Body of pancreas (tissue), 4 donors: Measurements from ENCODE around the gene CDC42EP1. TPM values are rescaled to one million over a fixed set of nuclear protein-coding genes. Genes with fewer than 3 reads are reported as not detected.
A peak's percentile ranks its signal among the peaks of the same experiment; 100 is the strongest.

ENCODE experiments used
- ATAC-seq: fragments of 150-250 bp; one replicate; pipeline ENCODE4 v1.9.1; 2016
- DNase-seq, 4 donors: peaks; one replicate each; pipeline ENCODE4 v3.0.0-alpha.2; 2019
- H3K27ac ChIP-seq, 4 donors: fragments of 200-600 bp; sonication (generic); 1 replicate in 3 of 4; 2 replicates in 1 of 4; pipeline versions ENCODE4 v1.5.1 to v1.6.1; 2016 to 2019; ENCODE audit warnings: mild to moderate bottlenecking in 1 of 4, mixed read lengths in 1 of 4, moderate library complexity in 1 of 4
- H3K27me3 ChIP-seq, 2 donors: fragments of 200-600 bp; sonication (generic); one replicate each; pipeline ENCODE4 v1.6.0; 2016; ENCODE audit warnings: mild to moderate bottlenecking in 1 of 2
- H3K36me3 ChIP-seq, 2 donors: fragments of 200-600 bp; sonication (generic); replicated peaks in 1 of 2; 2 replicates each; pipeline ENCODE4 v1.5.1; 2016; ENCODE audit warnings: low read depth in 2 of 2; ENCODE audit not compliant: insufficient read depth in 1 of 2
- H3K4me1 ChIP-seq: fragments of 200-600 bp; sonication (generic); one replicate; pipeline ENCODE4 v1.6.0; 2016
- H3K4me3 ChIP-seq, 2 donors: fragments of 200-600 bp; sonication (generic); 1 replicate in 1 of 2; 2 replicates in 1 of 2; pipeline ENCODE4 v1.5.1; 2016 to 2019
- H3K9me3 ChIP-seq, 3 donors: fragments of 200-600 bp; sonication (generic); 1 replicate in 2 of 3; 2 replicates in 1 of 3; pipeline ENCODE4 v1.5.1; 2016
- POLR2A ChIP-seq, 3 donors: fragments of 450-650 bp; IDR thresholded peaks; one replicate each; pipeline ENCODE4 v1.6.1; 2016; ENCODE audit warnings: antibody characterized with exemption in 3 of 3, mild to moderate bottlenecking in 2 of 3
- WGBS, 2 donors: methylation state at CpG; one replicate each; pipeline ENCODE4 v1.1.5; 2017; 5-methylcytosine and 5-hydroxymethylcytosine counted together
- intact Hi-C: fragments of 100-400 bp; cut with DNase I; formaldehyde crosslinking; loops from one replicate; pipeline ENCODE4 v1.15.1; 2023
- total RNA-seq, 2 donors: library from RNA; depleted of rRNA; stranded (reverse); fragments of >200 nt; gene quantifications; one replicate each; pipeline ENCODE4 v1.1.0, GENCODE V29; 2016
- TF ChIP-seq, protein P1 (sequence below), 7 experiments: fragments of 450-650 bp in 4 of 7; fragments of 200-600 bp in 3 of 7; sonication (generic) in 3 of 7; IDR thresholded peaks; one replicate each; pipeline ENCODE4 v1.5.1; 2016 to 2019; ENCODE audit warnings: antibody characterized with exemption in 7 of 7

The CDC42EP1 gene
- total RNA-seq, 2 donors from 2014 or later = 73.2 to 84.7 TPM

DNA sequence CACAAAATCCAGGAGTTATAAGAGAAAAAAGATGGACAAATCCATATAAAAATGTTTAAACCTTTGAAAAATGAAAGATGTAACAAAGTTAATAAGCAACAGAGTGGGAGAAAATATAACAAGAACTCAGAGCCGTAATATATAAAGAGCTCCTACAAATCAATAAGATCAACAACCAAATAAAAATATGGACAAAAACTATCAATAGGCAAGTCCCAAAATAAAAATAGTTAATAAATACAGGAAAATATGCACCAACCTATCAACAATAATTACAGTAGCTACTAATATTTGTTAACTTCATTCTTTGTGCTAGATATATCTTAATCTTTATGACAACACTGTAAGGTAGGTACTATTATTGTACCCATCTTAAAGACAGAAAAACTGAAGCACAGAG, 43.8 kb upstream of the CDC42EP1 start:
- intact Hi-C loops = no loop called here
- H3K36me3 ChIP-seq = no peaks in the 10 kb centered on the region
- H3K9me3 ChIP-seq = no peaks in the 10 kb centered on the region
- 87 to 96% methylated on average over 1 of the region's 1 CpG for whole genome bisulfite sequencing, 2 donors
- no peaks in the 10 kb centered on the region for H3K27me3 ChIP-seq
- DNase-seq = no peak
- no peak overlapping the region for H3K4me3 ChIP-seq
- no peak overlapping the region for H3K27ac ChIP-seq
- no peak for ATAC-seq
- peaks cover 47% of the 10 kb centered on the region for H3K4me1 ChIP-seq
- TF ChIP-seq, protein P1, sequence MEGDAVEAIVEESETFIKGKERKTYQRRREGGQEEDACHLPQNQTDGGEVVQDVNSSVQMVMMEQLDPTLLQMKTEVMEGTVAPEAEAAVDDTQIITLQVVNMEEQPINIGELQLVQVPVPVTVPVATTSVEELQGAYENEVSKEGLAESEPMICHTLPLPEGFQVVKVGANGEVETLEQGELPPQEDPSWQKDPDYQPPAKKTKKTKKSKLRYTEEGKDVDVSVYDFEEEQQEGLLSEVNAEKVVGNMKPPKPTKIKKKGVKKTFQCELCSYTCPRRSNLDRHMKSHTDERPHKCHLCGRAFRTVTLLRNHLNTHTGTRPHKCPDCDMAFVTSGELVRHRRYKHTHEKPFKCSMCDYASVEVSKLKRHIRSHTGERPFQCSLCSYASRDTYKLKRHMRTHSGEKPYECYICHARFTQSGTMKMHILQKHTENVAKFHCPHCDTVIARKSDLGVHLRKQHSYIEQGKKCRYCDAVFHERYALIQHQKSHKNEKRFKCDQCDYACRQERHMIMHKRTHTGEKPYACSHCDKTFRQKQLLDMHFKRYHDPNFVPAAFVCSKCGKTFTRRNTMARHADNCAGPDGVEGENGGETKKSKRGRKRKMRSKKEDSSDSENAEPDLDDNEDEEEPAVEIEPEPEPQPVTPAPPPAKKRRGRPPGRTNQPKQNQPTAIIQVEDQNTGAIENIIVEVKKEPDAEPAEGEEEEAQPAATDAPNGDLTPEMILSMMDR (IDR thresholded peaks at IDR 0.05) = no peak

DNA sequence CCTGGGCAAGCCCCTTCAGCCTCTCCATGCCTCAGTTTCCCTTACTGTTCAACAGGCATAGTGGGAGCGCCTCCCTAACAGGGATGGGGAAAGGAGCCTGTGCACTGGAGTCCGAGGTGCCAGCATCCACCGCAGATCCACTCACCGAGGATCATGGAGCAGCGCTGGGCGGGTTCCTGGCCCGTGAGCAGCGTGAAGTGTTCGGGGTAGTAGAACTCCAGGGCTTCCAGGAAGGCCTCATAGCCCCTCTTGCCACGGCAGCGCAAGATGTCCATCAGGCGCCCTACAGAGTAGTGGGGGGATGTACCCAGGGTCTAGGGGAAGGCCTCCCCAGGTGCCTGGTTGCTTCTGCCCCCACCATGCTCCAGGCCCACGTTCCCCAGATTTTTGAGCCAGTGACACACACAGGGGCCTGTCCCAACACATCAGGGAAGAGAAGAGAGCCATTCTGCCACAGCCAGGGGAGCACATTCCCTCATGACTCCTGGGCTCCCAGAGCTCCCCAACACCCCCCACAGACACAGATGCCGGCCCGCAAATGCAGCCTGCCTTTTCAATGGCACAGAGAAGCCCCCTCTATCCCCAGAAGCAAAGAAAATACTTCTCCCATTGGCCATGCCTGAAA, 42.3 kb upstream of the CDC42EP1 start:
- TF ChIP-seq POLR2A (IDR thresholded peaks at IDR 0.05) = no peak
- TF ChIP-seq, protein P1 (IDR thresholded peaks at IDR 0.05) = no peak
- intact Hi-C loops = no loop called here
- Histone ChIP-seq H3K4me1 (peaks cover 38% of the 10 kb centered on the region), H3K27ac (peak overlapping the region; percentile 15 to 80 (median 76)), H3K9me3 (no peaks in the 10 kb centered on the region), H3K4me3 (no peak overlapping the region), H3K36me3 (no peaks in the 10 kb centered on the region), H3K27me3 (no peaks in the 10 kb centered on the region)
- DNase-seq = no peak
- no peak for ATAC-seq
- WGBS, 2 donors = 74 to 85% methylated on average over 15 of the region's 15 CpGs

DNA sequence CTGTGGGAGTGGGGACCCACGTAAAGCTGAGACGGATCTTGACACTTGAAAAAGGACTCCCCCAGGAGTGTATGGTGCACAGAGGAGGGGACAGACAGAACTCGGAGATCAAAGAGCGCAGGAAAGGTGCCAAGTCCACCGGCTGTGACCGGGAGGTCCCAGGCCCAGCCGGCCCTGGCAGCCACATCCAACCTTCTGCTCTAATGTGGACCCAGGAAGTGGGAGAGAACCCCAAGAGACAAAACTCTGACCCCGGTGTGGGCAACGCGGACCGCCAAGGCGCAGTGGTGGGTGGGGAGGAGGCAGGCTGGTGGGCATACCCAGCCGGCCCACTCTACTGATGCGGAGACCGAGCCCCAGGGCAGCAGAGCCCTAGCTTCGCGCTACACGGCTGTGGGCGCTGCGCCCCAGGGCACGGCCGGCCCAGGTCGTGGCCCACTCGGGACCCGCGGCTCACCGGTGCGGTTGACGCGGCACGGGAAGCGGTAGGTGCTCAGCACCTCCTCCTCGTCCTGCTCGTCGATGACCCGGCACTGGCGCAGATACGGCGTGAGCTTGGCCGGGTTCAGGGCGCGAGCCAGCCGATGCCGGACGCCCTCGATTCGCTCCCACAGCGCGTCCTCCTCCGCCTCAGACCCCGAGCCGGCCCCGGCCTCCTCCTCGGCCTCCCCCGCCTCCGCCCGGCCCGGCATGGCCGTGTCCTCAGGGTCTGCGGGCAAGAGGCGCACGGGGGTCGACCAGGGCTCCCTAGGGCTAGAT, 41.6 kb upstream of the CDC42EP1 start:
- Histone ChIP-seq H3K4me3 (peak overlapping the region; percentile 35 to 61), H3K27ac (peak overlapping the region; percentile 46 to 80 (median 76)), H3K9me3 (no peaks in the 10 kb centered on the region), H3K27me3 (no peaks in the 10 kb centered on the region), H3K36me3 (no peaks in the 10 kb centered on the region), H3K4me1 (peaks cover 30% of the 10 kb centered on the region)
- intact Hi-C loops = no loop called here
- TF ChIP-seq POLR2A (IDR thresholded peaks at IDR 0.05) = peak in 1 of 3 donors; percentile 23
- TF ChIP-seq, protein P1 (IDR thresholded peaks at IDR 0.05) = no peak
- peak; percentile 27 for ATAC-seq
- 9 to 18% methylated on average over 21 to 54 of the region's 63 CpGs for WGBS, 2 donors
- DNase-seq = peak in 2 of 4 donors; percentile 49 to 57

DNA sequence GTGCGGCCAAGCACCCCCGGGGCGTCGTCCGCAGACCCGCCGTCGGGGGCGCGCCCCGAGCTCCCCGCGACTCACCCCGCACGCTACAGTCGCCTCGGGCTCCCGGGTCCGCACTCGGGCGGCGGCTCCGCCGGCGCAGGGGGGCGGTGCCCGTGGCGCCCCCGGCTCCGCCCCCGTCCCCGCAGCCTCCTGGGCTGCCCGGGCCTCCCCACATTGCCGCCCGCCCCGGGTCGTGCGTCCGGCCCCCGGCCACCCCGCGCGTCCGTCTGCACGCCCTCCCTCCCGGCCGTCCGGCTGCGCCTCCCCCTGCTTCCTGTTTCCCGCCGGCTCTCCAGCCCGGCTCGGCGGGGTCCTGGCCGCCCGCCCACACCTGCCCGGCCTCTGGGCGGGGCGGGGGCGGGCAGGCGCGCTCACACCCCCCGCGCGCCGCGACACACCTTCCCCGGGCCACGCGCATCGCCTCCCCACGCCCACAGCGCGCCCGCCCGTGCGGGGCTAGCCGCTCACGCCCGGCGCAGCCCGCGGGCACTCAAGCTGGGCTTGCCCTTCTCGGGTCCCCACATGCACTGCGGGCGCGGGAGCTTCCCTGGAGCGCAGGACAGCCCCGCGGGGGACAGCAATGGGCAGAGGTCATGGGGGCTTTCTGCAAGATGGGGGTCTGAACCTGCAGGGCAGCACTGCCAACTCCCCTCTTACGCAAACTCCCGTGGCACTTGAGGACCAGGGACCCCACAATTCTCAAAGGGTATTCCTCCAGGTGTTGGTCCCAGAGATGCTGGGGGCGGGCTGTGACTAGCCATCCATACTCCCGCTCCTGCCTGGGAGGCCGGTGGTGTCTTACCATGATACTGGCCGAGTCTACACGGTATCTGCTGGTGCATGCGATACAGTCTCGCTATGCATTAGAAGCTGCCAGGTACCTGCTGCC, 40.7 kb upstream of the CDC42EP1 start, which contains the start of gene CARD10:
Gene CARD10 (minus strand): TSS at position 148 of the 928 bp plus-strand sequence. CDS start 215 bp downstream, outside the sequence.
- intact Hi-C loops = no loop called here
- peak in 1 of 3 donors; percentile 18 for TF ChIP-seq POLR2A (IDR thresholded peaks at IDR 0.05)
- TF ChIP-seq, protein P1 (IDR thresholded peaks at IDR 0.05) = no peak
- no peaks in the 10 kb centered on the region for H3K27me3 ChIP-seq
- ATAC-seq (peak; percentile 82), DNase-seq (peak in 3 of 4 donors; percentile 59 to 72 (median 68))
- H3K4me1 ChIP-seq = peaks cover 27% of the 10 kb centered on the region
- no peaks in the 10 kb centered on the region for H3K9me3 ChIP-seq
- peak within 1 kb of the TSS; percentile 35 to 61 for H3K4me3 ChIP-seq
- H3K36me3 ChIP-seq = no peaks in the 10 kb centered on the region
- peak within 1 kb of the TSS; percentile 46 to 80 (median 76) for H3K27ac ChIP-seq
- 5% methylated on average over 25 to 58 of the region's 99 CpGs for WGBS, 2 donors
